Caco-2 (cell line): ENCODE data around the gene ADRA2A. TPM values are rescaled to one million over a fixed set of nuclear protein-coding genes. Genes with fewer than 3 reads are reported as not detected.

Experiments used
- Bru-seq: library from RNA; stranded (reverse); fragments of 400-500 nt; gene quantifications from one replicate; lab custom pipeline; 2021; lab: Mats Ljungman, UMichigan
- BruChase-seq, 2 experiments: library from RNA; stranded (reverse); fragments of 400-500 nt; gene quantifications; one replicate each; lab custom pipeline; 2021; lab: Mats Ljungman, UMichigan
- BruUV-seq: library from RNA; stranded (reverse); fragments of 400-500 nt; replicated peaks from 2 replicates; lab custom pipeline; 2021; lab: Mats Ljungman, UMichigan
- CTCF ChIA-PET: fragments of 300-600 bp; sonication (Branson Sonifier 250); formaldehyde crosslinking; loops from one replicate; lab custom pipeline; 2022; ENCODE audit warnings: antibody characterized with exemption; lab: Charles Lee
- POLR2A ChIA-PET: fragments of 300-600 bp; sonication (Branson Sonifier 250); formaldehyde crosslinking; loops from one replicate; lab custom pipeline; 2022; ENCODE audit warnings: antibody characterized with exemption; lab: Charles Lee
- DNase-seq, 2 experiments: peaks; one replicate each; pipeline versions ENCODE4 v3.0.0 to v3.0.0-alpha.2; 2020 to 2022
- H3K27me3 ChIP-seq: replicated peaks from 2 replicates; pipeline ENCODE4 v1.6.0; 2011; ENCODE audit warnings: low read length; ENCODE audit not compliant: control insufficient read depth, insufficient read depth
- H3K36me3 ChIP-seq: 2 replicates; pipeline ENCODE4 v1.5.1; 2011; ENCODE audit warnings: low read length; ENCODE audit not compliant: control insufficient read depth, insufficient read depth
- H3K4me1 ChIP-seq: fragments of 250-450 bp; sonication (Bioruptor Pico); 2 replicates; pipeline ENCODE4 v1.5.1; 2020; ENCODE audit warnings: mild to moderate bottlenecking
- H3K4me3 ChIP-seq: 2 replicates; pipeline ENCODE4 v1.5.1; 2011; ENCODE audit warnings: low read depth, mild to moderate bottlenecking, control low read depth, low read length
- H3K9me3 ChIP-seq: fragments of 250-450 bp; sonication (Bioruptor Pico); 2 replicates; pipeline ENCODE4 v1.5.1; 2020; ENCODE audit warnings: mild to moderate bottlenecking, moderate library complexity
- H3K27ac Mint-ChIP-seq: one replicate; pipeline ENCODE4 v1.8.0; 2022; ENCODE audit warnings: mixed read lengths; ENCODE audit not compliant: unreplicated experiment
- H3K27me3 Mint-ChIP-seq: one replicate; pipeline ENCODE4 v1.8.0; 2022; ENCODE audit warnings: mixed read lengths; ENCODE audit not compliant: insufficient read depth, unreplicated experiment
- H3K36me3 Mint-ChIP-seq: one replicate; pipeline ENCODE4 v1.8.0; 2022; ENCODE audit warnings: mild to moderate bottlenecking, mixed read lengths; ENCODE audit not compliant: insufficient read depth, unreplicated experiment
- H3K4me1 Mint-ChIP-seq: one replicate; pipeline ENCODE4 v1.8.0; 2022; ENCODE audit warnings: low read depth, mixed read lengths; ENCODE audit not compliant: unreplicated experiment
- H3K4me3 Mint-ChIP-seq: one replicate; pipeline ENCODE4 v1.8.0; 2022; ENCODE audit warnings: mild to moderate bottlenecking, moderate library complexity, mixed read lengths; ENCODE audit not compliant: unreplicated experiment
- H3K9me3 Mint-ChIP-seq: one replicate; pipeline ENCODE4 v1.8.0; 2022; ENCODE audit warnings: mixed read lengths; ENCODE audit not compliant: unreplicated experiment
- CTCF ChIP-seq, 2 experiments: fragments of 200-600 bp in 1 of 2; IDR thresholded peaks; 1 replicate in 1 of 2; 2 replicates in 1 of 2; pipeline versions ENCODE4 v1.5.1 to v1.8.0; 2011 to 2022; ENCODE audit warnings: antibody characterized with exemption in 1 of 2, control low read depth in 1 of 2, inconsistent platforms in 1 of 2, low read depth in 1 of 2, low read length in 1 of 2, mild to moderate bottlenecking in 1 of 2, moderate library complexity in 1 of 2; ENCODE audit not compliant: insufficient read depth in 1 of 2, severe bottlenecking in 1 of 2, unreplicated experiment in 1 of 2
- intact Hi-C: fragments of 100-400 bp; cut with micrococcal nuclease; formaldehyde crosslinking; loops from one replicate; pipeline ENCODE4 v1.10.0; 2022; ENCODE audit not compliant: unreplicated experiment
- long read RNA-seq: library from polyadenylated mRNA; stranded (forward); transcript quantifications from one replicate; pipeline ENCODE4 v2.0.0, GENCODE V29; 2022
- total RNA-seq: library from RNA; stranded (reverse); gene quantifications from 2 replicates; pipeline ENCODE4 v1.2.3, GENCODE V29; 2022

Gene ADRA2A
- 0.67 and 0.70 TPM in 2 replicates for total RNA-seq
- Bru-seq, nascent RNA, result percentile 29 among the genes with signal in this experiment
- percentile 41 among the genes with signal in this experiment for BruChase-seq, experiment 1, labeled RNA remaining after a 2-hour chase
- percentile 37 among the genes with signal in this experiment for BruChase-seq, experiment 2, labeled RNA remaining after a 6-hour chase
- long read RNA-seq, partial matches to known transcripts, result 0 of 3 reads
- long read RNA-seq, other reads (novel, unspliced or antisense), result 0 of 3 reads

DNA sequence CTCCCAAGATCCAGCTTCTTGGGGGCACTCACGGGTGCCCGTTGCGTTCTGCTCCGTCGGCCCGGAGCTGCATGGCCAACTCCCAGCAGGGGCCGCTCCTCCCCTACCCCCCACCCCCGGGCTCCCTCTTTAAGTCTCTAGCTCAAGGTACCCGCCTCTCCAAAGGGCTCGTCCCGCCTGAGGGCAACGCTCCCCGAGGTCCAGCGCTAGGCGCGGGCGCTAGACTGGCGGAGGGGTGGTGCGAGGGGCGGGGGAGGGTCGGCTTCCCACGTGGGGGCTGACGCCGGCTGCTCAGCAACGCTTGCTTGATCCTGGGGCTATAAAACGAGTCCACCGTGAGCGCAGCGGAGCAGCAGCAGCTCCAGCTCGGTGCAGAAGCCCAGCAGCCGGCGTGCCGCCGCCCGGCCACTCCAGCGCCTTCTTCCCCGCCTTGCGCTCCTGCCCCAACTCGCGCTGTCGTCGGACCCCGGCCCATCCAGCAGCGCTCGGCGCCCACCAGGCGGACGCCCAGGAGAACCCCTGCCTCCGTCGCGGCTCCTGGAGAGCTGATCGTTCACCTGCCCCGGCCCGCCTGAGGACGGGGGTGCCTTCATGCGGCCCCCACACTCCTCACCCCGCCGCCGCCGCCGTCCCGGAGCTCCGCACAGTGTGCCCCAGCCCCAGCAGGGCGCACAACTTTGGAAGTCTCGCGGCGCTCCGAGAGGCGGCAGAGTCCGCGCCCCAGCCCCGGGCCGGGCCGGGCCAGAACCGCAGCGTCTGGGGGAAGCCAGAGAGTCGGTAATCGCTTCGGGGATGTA, at the start of gene ADRA2A:
Gene ADRA2A (plus strand): TSS at position 348 of the 797 bp plus-strand sequence. CDS start 968 bp downstream, outside the sequence.
- peak; percentile 54 to 60 for DNase-seq
- Mint-ChIP-seq H3K9me3 (no peaks in the 10 kb centered on the region), H3K27me3 (peaks cover 34% of the 10 kb centered on the region)

DNA sequence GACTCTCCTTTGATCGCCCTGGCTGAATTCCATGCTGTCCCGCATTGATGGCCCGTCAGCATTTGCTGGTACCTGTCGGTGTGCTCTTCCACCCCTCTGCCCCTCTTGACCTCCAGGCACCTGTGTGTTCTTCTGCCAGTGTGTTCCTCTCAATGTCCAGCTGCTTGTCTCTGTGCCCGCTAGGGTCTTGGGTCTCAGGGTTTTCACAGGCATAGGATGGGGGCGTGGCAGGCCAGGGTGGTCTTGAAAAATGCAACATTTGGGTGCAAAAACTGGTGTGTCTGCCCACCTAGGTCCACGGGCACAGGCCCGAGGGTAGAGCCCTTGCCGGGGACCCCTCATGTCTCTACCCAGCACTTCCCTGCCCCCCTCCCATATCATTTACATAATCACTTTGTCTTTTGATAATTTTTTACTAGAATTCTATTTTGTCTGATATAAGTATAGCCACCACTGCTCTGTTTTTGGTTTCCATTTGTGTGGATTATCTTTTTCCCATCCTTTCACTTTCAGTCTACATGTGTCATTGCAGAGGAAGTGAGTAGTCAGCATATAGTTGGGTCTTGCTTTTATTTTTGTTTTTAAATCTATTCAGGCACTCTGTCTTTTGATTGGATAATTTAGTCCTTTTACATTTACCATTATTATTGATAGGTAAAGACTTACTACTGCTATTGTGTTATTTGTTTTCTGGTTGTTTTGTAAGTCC, 46.6 kb upstream of the ADRA2A start:
- CTCF ChIA-PET, result no interaction called here

More for the DNA sequence above, at the start of gene ADRA2A:
- Histone ChIP-seq H3K9me3 (no peaks in the 10 kb centered on the region), H3K4me1 (peaks cover 3% of the 10 kb centered on the region; the same call in 1 of the 2 replicates), H3K36me3 (no peaks in the 10 kb centered on the region), H3K27me3 (no peaks in the 10 kb centered on the region), H3K4me3 (peak within 1 kb of the TSS; percentile 41)
- no peaks in the 10 kb centered on the region for H3K36me3 Mint-ChIP-seq
- H3K4me1 Mint-ChIP-seq, result peaks cover 8% of the 10 kb centered on the region
- ChIA-PET POLR2A (no interaction called here), CTCF (interaction anchor here (0.6 to 1.1 kb wide), 9 partner anchors 22 to 1060 kb away, joined by 3 to 7 read pairs (median 3); no protein-coding TSS in a partner anchor)
- peak within 1 kb of the TSS; percentile 75 for H3K4me3 Mint-ChIP-seq
- no TSS peak for BruUV-seq
- peak in 1 of 2 experiments; percentile 52 for TF ChIP-seq CTCF (IDR thresholded peaks at IDR 0.05; ENCODE audit: insufficient read depth in 1 of 2, low read depth in 1 of 2, low read length in 1 of 2, severe bottlenecking in 1 of 2, unreplicated experiment in 1 of 2)
- H3K27ac Mint-ChIP-seq, result no peak within 1 kb of the TSS
- intact Hi-C loops, result loop anchor here (1.0 to 10.0 kb wide), 6 partner anchors 128 to 1238 kb away; no protein-coding TSS in a partner anchor

More for the DNA sequence above, 46.6 kb upstream of the ADRA2A start:
- no TSS peak for BruUV-seq
- Mint-ChIP-seq H3K4me1 (no peaks in the 10 kb centered on the region), H3K9me3 (peaks cover 10% of the 10 kb centered on the region), H3K27me3 (no peaks in the 10 kb centered on the region), H3K27ac (no peak overlapping the region), H3K4me3 (no peak overlapping the region), H3K36me3 (peaks cover 8% of the 10 kb centered on the region)
- Histone ChIP-seq H3K4me3 (no peak overlapping the region), H3K36me3 (no peaks in the 10 kb centered on the region), H3K4me1 (no peaks in the 10 kb centered on the region), H3K9me3 (peaks cover 6% of the 10 kb centered on the region; the same call in 1 of the 2 replicates), H3K27me3 (no peaks in the 10 kb centered on the region)
- no peak for TF ChIP-seq CTCF (IDR thresholded peaks at IDR 0.05; ENCODE audit: insufficient read depth in 1 of 2, low read depth in 1 of 2, low read length in 1 of 2, severe bottlenecking in 1 of 2, unreplicated experiment in 1 of 2)
- POLR2A ChIA-PET, result no interaction called here
- intact Hi-C loops, result no loop called here
- DNase-seq, result no peak
